ENCODE results near the gene HOXB4. TPM values are rescaled to one million over a fixed set of nuclear protein-coding genes. Genes with fewer than 3 reads are reported as not detected.

HOXB4 gene
- total RNA-seq, 1 donor: 0.36 TPM

GRCh38 chr17:48613862-48614694, 35.9 kb upstream of the HOXB4 start:
- H3K4me2 ChIP-seq (ENCODE audit: insufficient read depth, low read length): no peak overlapping the region
- H3K27me3 ChIP-seq (ENCODE audit: insufficient read depth, low read length): peaks cover 97% of the 10 kb centered on the region
- no peaks in the 10 kb centered on the region for H3K79me2 ChIP-seq (ENCODE audit: insufficient read depth, low read length)
- no peaks in the 10 kb centered on the region for H3K36me3 ChIP-seq (ENCODE audit: insufficient read depth, low read length)
- H3K4me3 ChIP-seq (ENCODE audit: insufficient read depth, low read length): no peak overlapping the region
- no peak overlapping the region for H2AFZ ChIP-seq (ENCODE audit: low read length)
- H3K9me3 ChIP-seq (ENCODE audit: low read depth, low read length): no peaks in the 10 kb centered on the region
- H3K27ac ChIP-seq (ENCODE audit: low read depth, low read length): no peak overlapping the region
- H4K20me1 ChIP-seq (ENCODE audit: insufficient read depth, low read length): peaks cover 6% of the 10 kb centered on the region
- no peaks in the 10 kb centered on the region for H3K4me1 ChIP-seq (ENCODE audit: insufficient read depth, low read length)
- no peak for TF ChIP-seq CTCF (IDR thresholded peaks at IDR 0.05; ENCODE audit: extremely low read depth, low read depth, low read length)
- no peak for DNase-seq (ENCODE audit: insufficient read length, low spot score, missing footprints)

GRCh38 chr17:48612854-48613691, 34.9 kb upstream of the HOXB4 start:
- peaks cover 97% of the 10 kb centered on the region for H3K27me3 ChIP-seq (ENCODE audit: insufficient read depth, low read length)
- H3K36me3 ChIP-seq (ENCODE audit: insufficient read depth, low read length): no peaks in the 10 kb centered on the region
- H3K79me2 ChIP-seq (ENCODE audit: insufficient read depth, low read length): no peaks in the 10 kb centered on the region
- H3K9me3 ChIP-seq (ENCODE audit: low read depth, low read length): no peaks in the 10 kb centered on the region
- H4K20me1 ChIP-seq (ENCODE audit: insufficient read depth, low read length): peaks cover 5% of the 10 kb centered on the region
- no peak overlapping the region for H3K27ac ChIP-seq (ENCODE audit: low read depth, low read length)
- TF ChIP-seq CTCF (IDR thresholded peaks at IDR 0.05; ENCODE audit: extremely low read depth, low read depth, low read length): no peak
- H3K4me2 ChIP-seq (ENCODE audit: insufficient read depth, low read length): peak overlapping the region; percentile 39
- no peak overlapping the region for H2AFZ ChIP-seq (ENCODE audit: low read length)
- no peaks in the 10 kb centered on the region for H3K4me1 ChIP-seq (ENCODE audit: insufficient read depth, low read length)
- DNase-seq (ENCODE audit: insufficient read length, low spot score, missing footprints): no peak
- no peak overlapping the region for H3K4me3 ChIP-seq (ENCODE audit: insufficient read depth, low read length)

GRCh38 chr17:48612456-48612853, 34.3 kb upstream of the HOXB4 start:
- Histone ChIP-seq H2AFZ (ENCODE audit: low read length) (no peak overlapping the region), H3K79me2 (ENCODE audit: insufficient read depth, low read length) (no peaks in the 10 kb centered on the region), H3K36me3 (ENCODE audit: insufficient read depth, low read length) (no peaks in the 10 kb centered on the region), H3K27me3 (ENCODE audit: insufficient read depth, low read length) (peaks cover 96% of the 10 kb centered on the region), H3K9me3 (ENCODE audit: low read depth, low read length) (no peaks in the 10 kb centered on the region), H3K4me1 (ENCODE audit: insufficient read depth, low read length) (no peaks in the 10 kb centered on the region), H3K4me2 (ENCODE audit: insufficient read depth, low read length) (no peak overlapping the region), H3K27ac (ENCODE audit: low read depth, low read length) (no peak overlapping the region), H3K4me3 (ENCODE audit: insufficient read depth, low read length) (no peak overlapping the region), H4K20me1 (ENCODE audit: insufficient read depth, low read length) (peaks cover 4% of the 10 kb centered on the region)
- no peak for DNase-seq (ENCODE audit: insufficient read length, low spot score, missing footprints)
- TF ChIP-seq CTCF (IDR thresholded peaks at IDR 0.05; ENCODE audit: extremely low read depth, low read depth, low read length): no peak
